Neuronal stem cell (in vitro differentiated cells): Measurements from ENCODE around the gene TRIM47.

Source experiments
- DNase-seq: peaks from one replicate; pipeline ENCODE4 v3.0.0-alpha.2; 2013; ENCODE audit warnings: low spot score
- H2AFZ ChIP-seq: one replicate; pipeline ENCODE4 v1.6.1; 2013; ENCODE audit warnings: mild to moderate bottlenecking, low read length, inconsistent platforms
- H2AK5ac ChIP-seq: 2 replicates; pipeline ENCODE4 v1.6.1; 2013; ENCODE audit warnings: low read depth, mild to moderate bottlenecking, inconsistent platforms, low read length, moderate library complexity, mixed read lengths
- H2BK120ac ChIP-seq: 2 replicates; pipeline ENCODE4 v1.6.1; 2013; ENCODE audit warnings: low read depth, mild to moderate bottlenecking, inconsistent platforms, low read length, moderate library complexity, mixed read lengths
- H2BK12ac ChIP-seq: one replicate; pipeline ENCODE4 v1.6.1; 2013; ENCODE audit warnings: low read length, inconsistent platforms
- H2BK15ac ChIP-seq: 2 replicates; pipeline ENCODE4 v1.6.1; 2013; ENCODE audit warnings: mild to moderate bottlenecking, low read length, inconsistent platforms, mixed read lengths
- H2BK5ac ChIP-seq: one replicate; pipeline ENCODE4 v1.6.1; 2013; ENCODE audit warnings: inconsistent platforms, mild to moderate bottlenecking, low read length, moderate library complexity
- H3K14ac ChIP-seq: one replicate; pipeline ENCODE4 v1.6.1; 2013; ENCODE audit warnings: low read length, inconsistent platforms
- H3K18ac ChIP-seq: 2 replicates; pipeline ENCODE4 v1.6.1; 2013; ENCODE audit warnings: low read length, inconsistent platforms
- H3K23ac ChIP-seq: 2 replicates; pipeline ENCODE4 v1.6.1; 2013; ENCODE audit warnings: low read depth, mild to moderate bottlenecking, mixed read lengths, low read length, inconsistent platforms; ENCODE audit not compliant: poor library complexity
- H3K27ac ChIP-seq: replicated peaks from 3 replicates; pipeline ENCODE4 v1.5.1; 2013; ENCODE audit warnings: low read length, inconsistent platforms
- H3K27me3 ChIP-seq, 3 experiments: 2 replicates each; pipeline ENCODE4 v1.6.1; 2013; ENCODE audit warnings: low read length in 3 of 3, mild to moderate bottlenecking in 2 of 3, inconsistent platforms in 1 of 3, low read depth in 1 of 3, mixed read lengths in 1 of 3, moderate library complexity in 1 of 3; ENCODE audit not compliant: control insufficient read depth in 3 of 3, insufficient read depth in 3 of 3
- H3K36me3 ChIP-seq, 2 donors: replicated peaks in 1 of 2; 2 replicates each; pipeline ENCODE4 v1.6.1; 2013; ENCODE audit warnings: low read length in 2 of 2; ENCODE audit not compliant: control insufficient read depth in 2 of 2, insufficient read depth in 2 of 2
- H3K4ac ChIP-seq: 2 replicates; pipeline ENCODE4 v1.6.1; 2013; ENCODE audit warnings: inconsistent platforms, mild to moderate bottlenecking, low read length, moderate library complexity
- H3K4me1 ChIP-seq, 2 donors: 1 replicate in 1 of 2; 2 replicates in 1 of 2; pipeline ENCODE4 v1.6.1; 2013; ENCODE audit warnings: low read length in 2 of 2, low read depth in 1 of 2; ENCODE audit not compliant: control insufficient read depth in 2 of 2, insufficient read depth in 1 of 2
- H3K4me2 ChIP-seq: one replicate; pipeline ENCODE4 v1.6.1; 2013; ENCODE audit warnings: mild to moderate bottlenecking, low read length, inconsistent platforms; ENCODE audit not compliant: insufficient read depth, poor library complexity, severe bottlenecking
- H3K4me3 ChIP-seq, 2 donors: 2 replicates each; pipeline ENCODE4 v1.5.1; 2013; ENCODE audit warnings: low read length in 2 of 2, mild to moderate bottlenecking in 2 of 2, inconsistent platforms in 1 of 2, moderate library complexity in 1 of 2
- H3K79me1 ChIP-seq: one replicate; pipeline ENCODE4 v1.6.1; 2013; ENCODE audit warnings: low read depth, mild to moderate bottlenecking, inconsistent platforms, low read length, moderate library complexity
- H3K9ac ChIP-seq: one replicate; pipeline ENCODE4 v1.6.1; 2013; ENCODE audit warnings: mild to moderate bottlenecking, low read depth, low read length, inconsistent platforms; ENCODE audit not compliant: poor library complexity
- H3K9me3 ChIP-seq, 2 donors: replicated peaks in 1 of 2; 2 replicates each; pipeline versions ENCODE3 to v1.6.1; 2013; ENCODE audit warnings: low read length in 2 of 2, mild to moderate bottlenecking in 2 of 2, inconsistent platforms in 1 of 2, low read depth in 1 of 2, mixed read lengths in 1 of 2, moderate library complexity in 1 of 2; ENCODE audit not compliant: control insufficient read depth in 2 of 2, insufficient read depth in 1 of 2
- H4K8ac ChIP-seq: one replicate; pipeline ENCODE4 v1.6.1; 2013; ENCODE audit warnings: low read depth, mild to moderate bottlenecking, inconsistent platforms, low read length, moderate library complexity
- H4K91ac ChIP-seq: one replicate; pipeline ENCODE4 v1.6.1; 2013; ENCODE audit warnings: low read length, low read depth, mild to moderate bottlenecking, inconsistent platforms; ENCODE audit not compliant: poor library complexity
- WGBS, 2 donors: extraction: QIAGEN DNeasy Blood & Tissue Kit; methylation state at CpG; one replicate each; pipeline ENCODE4 v1.1.7; 2013; ENCODE audit warnings: missing lambda C conversion rate in 2 of 2, mixed read lengths in 1 of 2; ENCODE audit not compliant: insufficient read length in 2 of 2, insufficient replicate concordance in 1 of 2; ENCODE audit errors: extremely low coverage in 2 of 2; 5-methylcytosine and 5-hydroxymethylcytosine counted together

TRIM47 gene

DNA sequence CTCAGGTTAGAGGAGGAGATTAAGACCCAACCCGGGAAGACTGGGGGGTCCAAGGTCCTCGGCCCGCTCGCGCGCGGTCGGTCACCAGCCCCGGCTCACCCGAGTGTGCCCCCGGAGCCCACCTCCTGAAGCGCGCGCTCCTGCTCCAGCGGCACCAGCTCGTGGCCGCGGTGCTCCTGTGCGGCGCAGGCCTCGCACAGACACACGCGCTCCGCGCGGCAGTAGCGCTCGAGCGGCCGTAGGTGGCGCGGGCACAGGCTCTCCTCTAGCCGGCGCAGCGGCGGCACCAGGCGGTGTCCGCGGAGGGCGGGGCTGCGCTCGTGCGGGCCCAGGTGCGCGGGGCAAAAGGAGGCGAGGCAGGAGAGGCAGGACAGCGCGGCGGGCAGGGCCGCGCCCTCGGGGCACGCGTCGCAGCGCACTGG is 618 bp downstream of the TRIM47 start:
- Histone ChIP-seq H3K79me1 (no peaks in the 10 kb centered on the region), H2AK5ac (no peak overlapping the region), H3K23ac (peak overlapping the region; percentile 75), H4K91ac (no peak overlapping the region), H2BK12ac (peak overlapping the region; percentile 16), H3K4me3 (peak overlapping the region; percentile 28 to 79), H3K9ac (peak overlapping the region; percentile 77), H3K27ac (no peak overlapping the region), H2BK5ac (peak overlapping the region; percentile 87), H3K4me2 (peak overlapping the region; percentile 96), H2BK15ac (peak overlapping the region; percentile 67), H3K4me1 (peaks cover 5% of the 10 kb centered on the region in 2 donors), H2AFZ (peak overlapping the region; percentile 91), H3K27me3 (peaks cover 14 to 83% (median 40%) of the 10 kb centered on the region in 3 experiments), H2BK120ac (peak overlapping the region; percentile 61), H3K14ac (no peak overlapping the region), H3K18ac (peak overlapping the region; percentile 94), H4K8ac (no peak overlapping the region), H3K36me3 (no peaks in the 10 kb centered on the region), H3K9me3 (no peaks in the 10 kb centered on the region), H3K4ac (no peak overlapping the region)
- no CpG with 5 or more reads among the region's 56 CpGs for WGBS, 2 donors
- DNase-seq, result peak; percentile 61

DNA sequence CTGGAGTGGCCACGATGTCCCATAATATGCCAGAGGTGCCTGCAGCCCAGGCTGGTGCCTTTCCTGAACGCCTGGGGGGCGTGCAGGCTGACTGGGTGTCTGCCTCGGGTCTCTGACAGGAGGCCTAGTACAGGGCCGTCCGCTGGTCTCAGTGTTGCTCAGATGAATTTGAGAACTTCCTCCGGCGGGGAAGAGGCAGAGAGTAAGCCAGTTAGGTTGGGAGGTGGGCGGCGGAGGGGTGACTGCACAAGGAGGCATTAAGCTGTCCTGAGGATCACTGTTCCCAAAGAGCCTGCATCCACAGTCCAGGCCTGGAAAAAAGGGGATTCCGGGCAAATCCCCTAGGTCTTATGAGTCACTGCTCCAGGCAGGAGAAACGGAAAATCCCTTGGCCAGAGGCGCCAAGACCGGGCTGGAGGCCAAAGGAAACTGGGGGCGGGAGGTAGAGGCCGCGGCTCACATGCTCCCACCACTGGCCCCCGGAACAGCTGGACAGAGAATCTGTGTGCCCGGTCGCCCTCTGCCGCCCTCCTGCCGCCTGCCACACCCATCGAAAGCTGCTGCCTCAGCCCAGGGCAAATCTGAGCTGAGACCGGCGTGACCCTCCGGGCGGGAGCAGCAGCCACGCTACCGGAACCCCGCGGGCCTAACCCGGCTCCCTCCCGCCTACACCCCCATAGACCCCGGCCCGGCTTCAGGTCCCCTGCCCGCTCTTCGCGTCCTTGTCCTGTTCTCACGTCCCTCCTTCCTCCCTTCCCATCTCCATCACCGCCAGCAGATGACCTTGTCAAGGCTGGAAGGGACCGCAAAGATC is 1.2 kb downstream of the TRIM47 start:
- no peaks in the 10 kb centered on the region for H3K9me3 ChIP-seq
- peak overlapping the region; percentile 42 for H2BK120ac ChIP-seq
- no peaks in the 10 kb centered on the region for H3K36me3 ChIP-seq
- no peaks in the 10 kb centered on the region for H3K79me1 ChIP-seq
- peak overlapping the region; percentile 28 to 79 for H3K4me3 ChIP-seq
- peak overlapping the region; percentile 96 for H3K4me2 ChIP-seq
- H2BK15ac ChIP-seq, result peak overlapping the region; percentile 75
- peak overlapping the region; percentile 89 for H3K23ac ChIP-seq
- H4K8ac ChIP-seq, result no peak overlapping the region
- peak overlapping the region; percentile 48 for H2BK5ac ChIP-seq
- H3K18ac ChIP-seq, result peak overlapping the region; percentile 80
- DNase-seq, result no peak
- H3K27me3 ChIP-seq, result peaks cover 14 to 83% (median 40%) of the 10 kb centered on the region in 3 experiments
- peak overlapping the region; percentile 99 for H2AK5ac ChIP-seq
- peak overlapping the region; percentile 99 for H2BK12ac ChIP-seq
- H3K14ac ChIP-seq, result no peak overlapping the region
- H3K27ac ChIP-seq, result no peak overlapping the region
- no CpG with 5 or more reads among the region's 41 CpGs for WGBS, 2 donors
- peak overlapping the region; percentile 71 for H3K9ac ChIP-seq
- peak overlapping the region; percentile 91 for H2AFZ ChIP-seq
- peaks cover 5 to 10% of the 10 kb centered on the region in 2 donors for H3K4me1 ChIP-seq
- no peak overlapping the region for H4K91ac ChIP-seq
- H3K4ac ChIP-seq, result no peak overlapping the region

DNA sequence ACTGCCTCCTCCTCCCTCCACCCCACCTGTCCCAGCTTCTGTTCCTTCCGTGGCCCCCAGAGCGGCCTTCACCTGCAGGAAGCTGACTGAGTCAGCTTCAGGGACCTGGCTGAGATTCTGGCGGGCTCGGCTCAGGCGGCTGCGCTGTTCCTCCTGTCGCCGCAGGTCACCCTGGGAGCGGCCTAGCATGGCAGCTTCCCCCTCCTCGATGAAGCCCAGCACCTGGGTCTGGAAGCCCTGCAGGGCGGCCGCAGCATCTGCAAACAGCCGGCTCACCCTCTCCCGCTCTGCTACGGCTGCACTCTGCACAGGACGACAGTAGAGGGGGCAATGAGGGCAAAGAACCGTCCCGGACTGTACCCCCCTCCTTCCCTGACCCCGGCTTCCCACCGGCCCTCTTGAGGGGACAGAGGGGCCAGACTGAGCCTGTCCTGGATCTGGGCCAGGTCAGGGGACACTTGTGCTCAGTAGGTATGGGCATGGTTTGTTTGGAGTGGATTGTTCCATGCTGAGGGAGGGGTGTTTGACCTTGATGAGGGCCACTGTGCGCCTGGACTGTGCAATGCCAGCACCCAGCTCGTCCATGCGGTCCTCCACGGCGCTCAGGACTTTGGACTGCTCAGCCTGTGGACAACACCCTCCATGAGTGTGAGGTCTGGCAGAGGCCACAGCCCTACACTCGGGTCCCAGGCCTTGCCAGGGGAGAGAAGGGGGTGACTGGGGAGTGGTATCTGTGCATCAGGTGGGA is 2.0 kb downstream of the TRIM47 start:
- H3K27ac ChIP-seq, result no peak overlapping the region
- peak overlapping the region; percentile 91 for H2AFZ ChIP-seq
- no peaks in the 10 kb centered on the region for H3K36me3 ChIP-seq
- peak overlapping the region; percentile 61 for H2BK120ac ChIP-seq
- H3K14ac ChIP-seq, result peak overlapping the region; percentile 38
- no peak overlapping the region for H4K91ac ChIP-seq
- H2BK15ac ChIP-seq, result peak overlapping the region; percentile 75
- H3K9ac ChIP-seq, result peak overlapping the region; percentile 81
- peak overlapping the region; percentile 84 for H3K4ac ChIP-seq
- H3K18ac ChIP-seq, result peak overlapping the region; percentile 89
- peak overlapping the region; percentile 99 for H2BK12ac ChIP-seq
- H3K23ac ChIP-seq, result peak overlapping the region; percentile 89
- no CpG with 5 or more reads among the region's 26 CpGs for WGBS, 2 donors
- H3K79me1 ChIP-seq, result no peaks in the 10 kb centered on the region
- peak overlapping the region; percentile 99 for H2AK5ac ChIP-seq
- peak overlapping the region; percentile 19 for H4K8ac ChIP-seq
- DNase-seq, result no peak
- H3K27me3 ChIP-seq, result peaks cover 14 to 76% (median 40%) of the 10 kb centered on the region in 3 experiments
- no peak overlapping the region for H3K4me2 ChIP-seq
- H2BK5ac ChIP-seq, result peak overlapping the region; percentile 48
- H3K9me3 ChIP-seq, result no peaks in the 10 kb centered on the region
- peaks cover 5 to 10% of the 10 kb centered on the region in 2 donors for H3K4me1 ChIP-seq
- H3K4me3 ChIP-seq, result peak overlapping the region in 1 of 2 donors; percentile 38

DNA sequence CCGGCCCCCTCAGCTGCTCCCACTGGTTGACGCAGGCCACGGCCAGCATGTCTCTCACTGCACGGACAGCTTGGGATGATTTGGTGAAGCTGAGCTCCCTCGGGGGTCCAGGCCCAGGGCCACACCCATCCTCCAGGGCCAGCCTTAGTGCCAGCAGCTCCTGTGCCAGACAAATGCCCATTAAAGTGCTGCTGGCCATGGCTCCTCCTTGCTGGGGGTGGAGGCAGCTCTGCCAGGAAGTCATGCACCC is 2.5 kb downstream of the TRIM47 start:
- peaks cover 14 to 72% (median 40%) of the 10 kb centered on the region in 3 experiments for H3K27me3 ChIP-seq
- H2AFZ ChIP-seq, result no peak overlapping the region
- peak overlapping the region; percentile 22 for H2BK12ac ChIP-seq
- H2BK120ac ChIP-seq, result no peak overlapping the region
- peak overlapping the region; percentile 48 for H2BK5ac ChIP-seq
- no peak overlapping the region for H4K91ac ChIP-seq
- H3K4ac ChIP-seq, result no peak overlapping the region
- peak overlapping the region; percentile 89 for H3K23ac ChIP-seq
- H3K18ac ChIP-seq, result peak overlapping the region; percentile 89
- no peak for DNase-seq
- H2AK5ac ChIP-seq, result peak overlapping the region; percentile 99
- H2BK15ac ChIP-seq, result peak overlapping the region; percentile 75
- H3K14ac ChIP-seq, result peak overlapping the region; percentile 14
- H3K4me1 ChIP-seq, result peaks cover 5 to 10% of the 10 kb centered on the region in 2 donors
- H3K27ac ChIP-seq, result no peak overlapping the region
- H3K79me1 ChIP-seq, result no peaks in the 10 kb centered on the region
- H3K9ac ChIP-seq, result peak overlapping the region; percentile 81
- no peaks in the 10 kb centered on the region for H3K36me3 ChIP-seq
- H3K4me2 ChIP-seq, result no peak overlapping the region
- no CpG with 5 or more reads among the region's 5 CpGs for WGBS, 2 donors
- H3K9me3 ChIP-seq, result no peaks in the 10 kb centered on the region
- peak overlapping the region in 1 of 2 donors; percentile 38 for H3K4me3 ChIP-seq
- H4K8ac ChIP-seq, result peak overlapping the region; percentile 19
